ENCODE results near the gene CCP110. TPM values are rescaled to one million over a fixed set of nuclear protein-coding genes. Genes with fewer than 3 reads are reported as not detected.

The CCP110 gene
- total RNA-seq, 1 donor = 15.1 TPM

- no peak for DNase-seq (ENCODE audit: low read depth)
- H3K4me3 ChIP-seq (ENCODE audit: low read depth, low read length) = no peak overlapping the region
Observed at GRCh38 chr16:19589106-19589505, 65.4 kb downstream of the CCP110 start.

GRCh38 chr16:19589771-19590302 is 66.1 kb downstream of the CCP110 start:
- no peak overlapping the region for H3K4me3 ChIP-seq (ENCODE audit: low read depth, low read length)
- peak; percentile 93 for DNase-seq (ENCODE audit: low read depth)
- no peak for TF ChIP-seq CTCF (IDR thresholded peaks at IDR 0.05; ENCODE audit: insufficient read depth, low read depth, low read length)

More at GRCh38 chr16:19589106-19589505, 65.4 kb downstream of the CCP110 start:
- no peak for TF ChIP-seq CTCF (IDR thresholded peaks at IDR 0.05; ENCODE audit: insufficient read depth, low read depth, low read length)

GRCh38 chr16:19595043-19595767 is 71.5 kb downstream of the CCP110 start:
- no peak overlapping the region for H3K4me3 ChIP-seq (ENCODE audit: low read depth, low read length)

GRCh38 chr16:19598805-19599510 is 75.2 kb downstream of the CCP110 start:
- no peak for TF ChIP-seq CTCF (IDR thresholded peaks at IDR 0.05; ENCODE audit: insufficient read depth, low read depth, low read length)
- no peak for DNase-seq (ENCODE audit: low read depth)
- no peak overlapping the region for H3K4me3 ChIP-seq (ENCODE audit: low read depth, low read length)

More at GRCh38 chr16:19595043-19595767, 71.5 kb downstream of the CCP110 start:
- peak; percentile 26 for DNase-seq (ENCODE audit: low read depth)
- no peak for TF ChIP-seq CTCF (IDR thresholded peaks at IDR 0.05; ENCODE audit: insufficient read depth, low read depth, low read length)

GRCh38 chr16:19599968-19600716 is 76.4 kb downstream of the CCP110 start:
- H3K4me3 ChIP-seq (ENCODE audit: low read depth, low read length) = no peak overlapping the region
- TF ChIP-seq CTCF (IDR thresholded peaks at IDR 0.05; ENCODE audit: insufficient read depth, low read depth, low read length) = no peak

GRCh38 chr16:19601083-19601976 is 77.6 kb downstream of the CCP110 start:
- no peak overlapping the region for H3K4me3 ChIP-seq (ENCODE audit: low read depth, low read length)
- DNase-seq (ENCODE audit: low read depth) = peak; percentile 65
- peak; percentile 59 for TF ChIP-seq CTCF (IDR thresholded peaks at IDR 0.05; ENCODE audit: insufficient read depth, low read depth, low read length)

More at GRCh38 chr16:19599968-19600716, 76.4 kb downstream of the CCP110 start:
- DNase-seq (ENCODE audit: low read depth) = no peak
